Measurements from ENCODE around the gene CAND1.
A peak's percentile ranks its signal among the peaks of the same experiment; 100 is the strongest.

The CAND1 gene

DNA sequence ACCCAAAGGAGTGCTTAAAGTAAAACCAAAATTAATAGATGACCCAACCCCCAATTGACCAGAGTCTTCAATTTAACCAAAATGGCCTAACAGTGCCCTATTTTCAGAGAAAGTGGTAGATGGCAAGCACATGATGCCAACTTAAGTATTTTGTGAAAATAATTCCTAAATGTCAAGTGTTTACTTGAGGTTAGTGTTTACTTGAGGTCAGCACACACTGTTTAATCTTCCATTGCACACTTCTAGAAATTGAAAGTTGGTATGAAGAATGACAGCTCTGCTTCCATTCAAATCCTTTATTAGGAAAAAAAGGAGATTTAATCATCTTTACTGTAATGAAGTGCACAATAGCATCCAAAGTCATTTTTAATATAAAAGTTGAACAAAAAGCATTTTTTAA lies 25.9 kb upstream of the CAND1 start:
- no peak for DNase-seq (ENCODE audit: low read depth, low spot score)
- Histone ChIP-seq H3K4me1 (ENCODE audit: insufficient read depth, insufficient read length) (no peaks in the 10 kb centered on the region), H3K9ac (ENCODE audit: insufficient read length, low read depth) (no peak overlapping the region), H3K4me3 (ENCODE audit: insufficient read length, low read depth) (no peak overlapping the region), H3K36me3 (ENCODE audit: insufficient read depth, insufficient read length, low read length) (no peaks in the 10 kb centered on the region), H3K27me3 (ENCODE audit: insufficient read depth, insufficient read length) (no peaks in the 10 kb centered on the region), H3K9me3 (ENCODE audit: insufficient read depth, low read length) (no peaks in the 10 kb centered on the region)
- TF ChIP-seq ZNF274 (IDR thresholded peaks at IDR 0.05; ENCODE audit: low read depth, low read length), result no peak
- no peak for TF ChIP-seq SUZ12 (IDR thresholded peaks at IDR 0.05; ENCODE audit: extremely low read depth, insufficient read depth, insufficient read length)

DNA sequence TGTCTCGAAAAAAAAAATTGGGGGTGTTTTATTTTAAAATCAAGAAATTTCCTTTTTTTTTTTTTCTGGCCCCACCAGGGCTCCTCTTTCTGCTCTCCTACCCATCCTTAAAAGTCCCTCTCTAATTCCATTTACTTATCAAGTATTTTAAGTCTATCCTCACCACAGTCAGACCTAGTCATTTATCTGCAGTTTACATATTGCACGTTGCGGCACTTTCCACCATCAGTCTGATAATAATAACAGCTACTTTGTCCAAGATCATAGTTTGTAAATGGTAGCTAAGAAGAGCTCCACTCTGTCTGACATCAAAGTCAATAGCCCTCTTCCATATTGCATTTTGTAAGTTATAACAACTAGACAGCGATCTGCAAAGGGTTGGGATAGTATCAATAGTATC lies 23.6 kb upstream of the CAND1 start:
- Histone ChIP-seq H3K9ac (ENCODE audit: insufficient read length, low read depth) (no peak overlapping the region), H3K27me3 (ENCODE audit: insufficient read depth, insufficient read length) (no peaks in the 10 kb centered on the region), H3K4me1 (ENCODE audit: insufficient read depth, insufficient read length) (no peaks in the 10 kb centered on the region), H3K4me3 (ENCODE audit: insufficient read length, low read depth) (no peak overlapping the region), H3K9me3 (ENCODE audit: insufficient read depth, low read length) (no peaks in the 10 kb centered on the region), H3K36me3 (ENCODE audit: insufficient read depth, insufficient read length, low read length) (no peaks in the 10 kb centered on the region)
- no peak for DNase-seq (ENCODE audit: low read depth, low spot score)
- TF ChIP-seq SUZ12 (IDR thresholded peaks at IDR 0.05; ENCODE audit: extremely low read depth, insufficient read depth, insufficient read length) (no peak), YY1 (IDR thresholded peaks at IDR 0.05; ENCODE audit: insufficient read depth, insufficient read length) (no peak), ZNF274 (IDR thresholded peaks at IDR 0.05; ENCODE audit: low read depth, low read length) (no peak)

DNA sequence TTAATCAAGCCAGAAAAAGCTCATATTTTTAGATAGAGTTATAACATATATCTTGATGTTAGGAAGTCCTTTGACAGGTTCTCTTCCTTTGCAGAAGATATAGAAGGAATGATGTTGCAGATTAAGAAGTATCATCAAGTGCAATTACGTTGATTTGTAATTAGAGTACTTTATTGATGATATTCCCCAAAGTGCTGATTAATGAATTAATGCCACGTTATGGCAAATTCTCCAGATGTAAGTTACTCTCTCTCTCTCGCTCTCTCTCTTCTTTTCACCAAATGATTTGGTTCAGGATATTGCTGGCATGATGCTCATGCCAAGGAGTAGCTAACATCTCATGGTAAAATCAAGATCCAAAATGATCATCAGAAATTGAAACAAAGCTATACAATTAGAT lies 18.1 kb upstream of the CAND1 start:
- no peaks in the 10 kb centered on the region for H3K9me3 ChIP-seq (ENCODE audit: insufficient read depth, low read length)
- H3K27me3 ChIP-seq (ENCODE audit: insufficient read depth, insufficient read length), result no peaks in the 10 kb centered on the region
- TF ChIP-seq SUZ12 (IDR thresholded peaks at IDR 0.05; ENCODE audit: extremely low read depth, insufficient read depth, insufficient read length) (no peak), ZNF274 (IDR thresholded peaks at IDR 0.05; ENCODE audit: low read depth, low read length) (no peak), YY1 (IDR thresholded peaks at IDR 0.05; ENCODE audit: insufficient read depth, insufficient read length) (no peak)
- H3K36me3 ChIP-seq (ENCODE audit: insufficient read depth, insufficient read length, low read length), result no peaks in the 10 kb centered on the region
- H3K9ac ChIP-seq (ENCODE audit: insufficient read length, low read depth), result no peak overlapping the region
- no peaks in the 10 kb centered on the region for H3K4me1 ChIP-seq (ENCODE audit: insufficient read depth, insufficient read length)
- H3K4me3 ChIP-seq (ENCODE audit: insufficient read length, low read depth), result no peak overlapping the region
- DNase-seq (ENCODE audit: low read depth, low spot score), result no peak

DNA sequence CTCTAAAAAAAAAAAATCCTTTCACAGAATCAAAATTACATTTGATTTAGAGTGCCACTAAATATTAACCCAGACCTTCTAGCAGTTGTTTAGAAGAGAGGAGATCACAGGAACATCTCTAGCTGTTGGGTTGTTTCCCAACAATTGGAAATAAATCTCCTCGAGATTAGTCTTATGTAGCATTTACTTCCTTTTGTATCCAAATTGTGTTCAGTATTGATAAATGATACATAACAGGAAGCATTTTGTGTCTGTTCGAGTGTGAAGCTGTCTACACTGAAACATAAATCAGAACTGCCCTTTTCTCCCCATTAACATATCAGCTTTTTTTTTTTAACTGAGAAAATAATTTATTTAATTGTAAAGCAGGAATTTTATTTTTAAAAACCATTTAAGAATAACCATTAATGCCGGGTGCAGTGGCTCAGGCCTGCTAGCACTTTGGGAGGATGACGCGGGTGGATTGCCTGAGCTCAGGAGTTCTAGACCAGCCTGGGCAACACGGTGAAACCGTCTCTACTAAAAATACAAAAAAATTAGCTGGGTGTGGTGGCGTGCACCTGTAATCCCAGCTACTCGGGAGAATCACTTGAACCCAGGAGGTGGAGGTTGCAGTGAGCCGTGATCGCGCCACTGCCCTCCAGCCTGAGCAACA lies 14.7 kb upstream of the CAND1 start:
- no peaks in the 10 kb centered on the region for H3K9me3 ChIP-seq (ENCODE audit: insufficient read depth, low read length)
- no peaks in the 10 kb centered on the region for H3K27me3 ChIP-seq (ENCODE audit: insufficient read depth, insufficient read length)
- no peak overlapping the region for H3K4me3 ChIP-seq (ENCODE audit: insufficient read length, low read depth)
- TF ChIP-seq YY1 (IDR thresholded peaks at IDR 0.05; ENCODE audit: insufficient read depth, insufficient read length) (no peak), SUZ12 (IDR thresholded peaks at IDR 0.05; ENCODE audit: extremely low read depth, insufficient read depth, insufficient read length) (no peak), ZNF274 (IDR thresholded peaks at IDR 0.05; ENCODE audit: low read depth, low read length) (no peak)
- DNase-seq (ENCODE audit: low read depth, low spot score), result no peak
- no peak overlapping the region for H3K9ac ChIP-seq (ENCODE audit: insufficient read length, low read depth)
- H3K4me1 ChIP-seq (ENCODE audit: insufficient read depth, insufficient read length), result no peaks in the 10 kb centered on the region
- no peaks in the 10 kb centered on the region for H3K36me3 ChIP-seq (ENCODE audit: insufficient read depth, insufficient read length, low read length)

DNA sequence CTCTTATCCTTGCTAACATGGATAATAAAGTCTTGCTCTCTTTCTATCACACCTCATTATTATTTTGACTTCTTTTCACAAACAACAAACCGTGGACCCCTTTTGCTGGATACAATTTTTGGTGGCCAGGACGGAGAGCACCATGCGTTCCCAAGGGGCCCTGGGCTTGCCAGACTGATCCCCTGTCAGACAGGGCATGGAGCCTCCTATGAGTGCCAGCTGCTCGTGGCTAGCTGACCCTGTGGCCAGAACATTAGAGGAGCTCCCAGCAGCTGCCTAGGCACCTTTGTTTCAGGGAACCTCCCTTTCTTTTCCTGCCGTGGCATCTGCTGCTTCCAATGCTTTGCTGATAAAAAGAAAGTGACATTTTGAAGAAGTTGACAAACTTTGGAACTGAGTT lies 12.5 kb upstream of the CAND1 start:
- Histone ChIP-seq H3K9ac (ENCODE audit: insufficient read length, low read depth) (no peak overlapping the region), H3K9me3 (ENCODE audit: insufficient read depth, low read length) (no peaks in the 10 kb centered on the region), H3K4me1 (ENCODE audit: insufficient read depth, insufficient read length) (no peaks in the 10 kb centered on the region), H3K27me3 (ENCODE audit: insufficient read depth, insufficient read length) (no peaks in the 10 kb centered on the region), H3K4me3 (ENCODE audit: insufficient read length, low read depth) (no peak overlapping the region), H3K36me3 (ENCODE audit: insufficient read depth, insufficient read length, low read length) (no peaks in the 10 kb centered on the region)
- no peak for DNase-seq (ENCODE audit: low read depth, low spot score)
- TF ChIP-seq ZNF274 (IDR thresholded peaks at IDR 0.05; ENCODE audit: low read depth, low read length) (no peak), YY1 (IDR thresholded peaks at IDR 0.05; ENCODE audit: insufficient read depth, insufficient read length) (no peak), SUZ12 (IDR thresholded peaks at IDR 0.05; ENCODE audit: extremely low read depth, insufficient read depth, insufficient read length) (no peak)

DNA sequence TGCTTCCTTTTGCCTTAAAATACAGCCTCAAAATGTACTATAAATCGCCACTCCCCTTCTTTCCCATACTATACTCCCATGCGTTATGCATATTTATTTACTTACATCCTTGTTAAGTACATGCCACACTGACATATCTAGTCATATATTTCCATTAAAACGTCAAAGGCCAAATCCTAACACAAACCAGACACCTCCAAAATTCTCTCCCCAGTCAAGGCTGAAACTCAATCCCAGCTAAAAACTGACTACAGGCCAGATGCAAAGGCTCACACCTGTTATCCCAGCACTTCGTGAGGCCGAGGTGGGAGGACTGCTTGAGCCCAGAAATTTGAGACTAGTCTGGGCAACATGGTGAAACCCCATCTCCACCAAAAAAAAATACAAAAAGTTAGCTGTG lies 5.7 kb upstream of the CAND1 start:
- no peak for DNase-seq (ENCODE audit: low read depth, low spot score)
- Histone ChIP-seq H3K4me1 (ENCODE audit: insufficient read depth, insufficient read length) (no peaks in the 10 kb centered on the region), H3K27me3 (ENCODE audit: insufficient read depth, insufficient read length) (no peaks in the 10 kb centered on the region), H3K36me3 (ENCODE audit: insufficient read depth, insufficient read length, low read length) (no peaks in the 10 kb centered on the region), H3K4me3 (ENCODE audit: insufficient read length, low read depth) (no peak overlapping the region), H3K9ac (ENCODE audit: insufficient read length, low read depth) (no peak overlapping the region), H3K9me3 (ENCODE audit: insufficient read depth, low read length) (no peaks in the 10 kb centered on the region; the same call in 1 of the 2 replicates)
- TF ChIP-seq SUZ12 (IDR thresholded peaks at IDR 0.05; ENCODE audit: extremely low read depth, insufficient read depth, insufficient read length) (no peak), YY1 (IDR thresholded peaks at IDR 0.05; ENCODE audit: insufficient read depth, insufficient read length) (no peak), ZNF274 (IDR thresholded peaks at IDR 0.05; ENCODE audit: low read depth, low read length) (no peak)

DNA sequence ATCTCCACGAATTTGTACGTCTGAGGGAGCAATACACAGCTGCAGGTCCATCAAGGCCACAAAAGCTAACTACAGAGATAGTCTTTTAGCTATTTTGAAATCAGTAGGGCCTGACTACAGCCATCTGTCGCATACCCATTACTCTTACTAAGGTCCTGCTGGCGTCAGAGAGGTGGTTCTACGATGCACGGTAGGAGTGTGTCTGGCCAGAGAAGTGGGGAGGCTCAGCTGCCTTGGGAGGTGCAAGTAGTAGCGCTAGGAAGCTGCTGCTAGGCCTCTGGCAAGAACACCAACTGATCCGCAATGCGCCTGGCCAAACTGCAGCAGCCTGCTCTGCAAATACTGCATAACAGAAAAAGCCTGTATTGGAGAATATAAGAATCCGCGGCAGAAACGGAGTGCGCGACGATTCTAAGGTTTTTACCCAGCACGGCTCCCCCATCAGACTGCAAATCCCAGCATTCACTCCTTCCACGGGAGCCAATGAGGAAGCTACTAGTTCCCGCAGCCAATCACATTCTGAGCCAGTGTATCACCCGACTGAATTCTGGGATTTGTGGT lies 743 bp upstream of the CAND1 start:
- H3K4me1 ChIP-seq (ENCODE audit: insufficient read depth, insufficient read length), result no peaks in the 10 kb centered on the region
- H3K27me3 ChIP-seq (ENCODE audit: insufficient read depth, insufficient read length), result no peaks in the 10 kb centered on the region
- peak overlapping the region; percentile 83 for H3K9ac ChIP-seq (ENCODE audit: insufficient read length, low read depth)
- peaks cover 13% of the 10 kb centered on the region for H3K36me3 ChIP-seq (ENCODE audit: insufficient read depth, insufficient read length, low read length)
- peak overlapping the region; percentile 97 for H3K4me3 ChIP-seq (ENCODE audit: insufficient read length, low read depth)
- H3K9me3 ChIP-seq (ENCODE audit: insufficient read depth, low read length), result no peaks in the 10 kb centered on the region; the same call in 1 of the 2 replicates
- DNase-seq (ENCODE audit: low read depth, low spot score), result peak; percentile 96
- TF ChIP-seq SUZ12 (IDR thresholded peaks at IDR 0.05; ENCODE audit: extremely low read depth, insufficient read depth, insufficient read length), result no peak
- TF ChIP-seq YY1 (IDR thresholded peaks at IDR 0.05; ENCODE audit: insufficient read depth, insufficient read length), result no peak

Measured in NT2/D1 (cell line).